ENCODE data around the gene CASZ1. TPM values are rescaled to one million over a fixed set of nuclear protein-coding genes. Genes with fewer than 3 reads are reported as not detected.

CASZ1 gene
- total RNA-seq, 1 experiment from 2014 or later = 3.9 TPM

- H3K9me3 Mint-ChIP-seq = no peaks in the 10 kb centered on the region
- Histone ChIP-seq H3K79me1 (ENCODE audit: insufficient read depth, low read depth, low read length, poor library complexity, severe bottlenecking) (no peaks in the 10 kb centered on the region), H3K27ac (ENCODE audit: insufficient read length, low read depth, low read length) (no peak overlapping the region), H3K23ac (ENCODE audit: insufficient read length, low read depth, low read length) (no peak overlapping the region), H3K4me1 (ENCODE audit: insufficient read depth, low read length) (no peaks in the 10 kb centered on the region), H3T11ph (ENCODE audit: low read length) (no peak overlapping the region), H2BK20ac (ENCODE audit: low read depth, low read length, poor library complexity, severe bottlenecking) (no peak overlapping the region), H2BK120ac (ENCODE audit: low read depth, low read length, poor library complexity, severe bottlenecking) (no peak overlapping the region), H4K91ac (ENCODE audit: insufficient read length, low read depth, low read length) (no peak overlapping the region), H3K9me3 (ENCODE audit: control insufficient read depth, low read depth, low read length) (no peaks in the 10 kb centered on the region), H3K27me3 (ENCODE audit: insufficient read depth, low read length) (no peaks in the 10 kb centered on the region; the same call in 1 of the 2 replicates), H3K23me2 (ENCODE audit: insufficient read length, low read depth, low read length, poor library complexity, severe bottlenecking) (peaks cover 4% of the 10 kb centered on the region), H2BK5ac (ENCODE audit: insufficient read length, low read length) (no peak overlapping the region), H4K8ac (replicated peaks; ENCODE audit: insufficient read length, low read depth, low read length) (no peak overlapping the region), H3K14ac (ENCODE audit: insufficient read depth, low read length) (no peak overlapping the region), H3K18ac (ENCODE audit: insufficient read length, low read depth, low read length) (no peak overlapping the region), H2BK12ac (ENCODE audit: insufficient read length, low read depth, low read length) (no peak overlapping the region), H2AFZ (ENCODE audit: low read length) (no peak overlapping the region), H2BK15ac (ENCODE audit: low read depth, low read length) (no peak overlapping the region), H3K4me2 (ENCODE audit: insufficient read depth, insufficient read length, low read length) (peak overlapping the region; percentile 52), H4K5ac (ENCODE audit: insufficient read length, low read depth, low read length) (no peak overlapping the region), H3K56ac (ENCODE audit: insufficient read length, low read depth, low read length) (no peak overlapping the region), H3K9ac (ENCODE audit: extremely low read depth, insufficient read length, low read length) (no peak overlapping the region), H3K4ac (ENCODE audit: low read depth, low read length) (no peak overlapping the region), H2AK5ac (ENCODE audit: insufficient read length, low read length) (no peak overlapping the region), H4K20me1 (ENCODE audit: control insufficient read depth, insufficient read depth, insufficient read length) (no peaks in the 10 kb centered on the region), H3K79me2 (ENCODE audit: insufficient read depth, low read length) (no peaks in the 10 kb centered on the region)
- H3K27ac Mint-ChIP-seq = no peak overlapping the region
- peaks cover 0 to 4% (median 0%) of the 10 kb centered on the region in 3 experiments; a peak in 1 of 7 replicates for H3K36me3 Mint-ChIP-seq (ENCODE audit: insufficient read depth in 1 of 3, low read depth in 3 of 3)
- TF ChIP-seq CTCF (conservative IDR thresholded peaks at IDR 0.05) = no peak
- no CpG with 5 or more reads among the region's 30 CpGs for WGBS (ENCODE audit: extremely low coverage, insufficient read length, low lambda C conversion rate)
- no peak for DNase-seq
- H3K27me3 Mint-ChIP-seq (ENCODE audit: low read depth) = no peaks in the 10 kb centered on the region
- peaks cover 5 to 20% of the 10 kb centered on the region in 2 experiments for H3K4me1 Mint-ChIP-seq
- peak overlapping the region in 1 of 2 experiments; percentile 71; a peak in 3 of 5 replicates for H3K4me3 Mint-ChIP-seq
These were observed 146.8 kb downstream of the CASZ1 start for GRCh38 chr1:10649517-10650201.

Measured in H9 (cell line).